Upper lobe of left lung (tissue), 6 donors: Measurements from ENCODE around the gene SHMT1. TPM values are rescaled to one million over a fixed set of nuclear protein-coding genes. Genes with fewer than 3 reads are reported as not detected.
"Not testable (repeated sequence)": the region's sequence is repeated elsewhere in the genome, so short reads cannot be mapped to it uniquely, and the experiment has no call there.

ENCODE experiments used
- ATAC-seq, 2 donors: fragments of 200-7000 bp; cut with Tn5 transposase; one replicate each; pipeline ENCODE4 v1.9.1; 2022; ENCODE audit warnings: mild to moderate bottlenecking in 2 of 2, moderate library complexity in 2 of 2; ENCODE audit not compliant: low FRiP score in 2 of 2
- DNase-seq, 2 donors: peaks; one replicate each; pipeline ENCODE4 v3.0.0-alpha.2; 2019 to 2020
- H3K27ac ChIP-seq, 4 donors: fragments of 200-600 bp; sonication (generic); one replicate each; pipeline ENCODE4 v1.5.1; 2016 to 2019
- H3K27me3 ChIP-seq, 4 donors: fragments of 200-600 bp; sonication (generic); one replicate each; pipeline ENCODE4 v1.5.1; 2017 to 2019
- H3K36me3 ChIP-seq, 4 donors: fragments of 200-600 bp; sonication (generic); one replicate each; pipeline ENCODE4 v1.5.1; 2016 to 2019
- H3K4me1 ChIP-seq, 4 donors: fragments of 200-600 bp; sonication (generic); one replicate each; pipeline ENCODE4 v1.5.1; 2018 to 2019
- H3K4me3 ChIP-seq, 4 donors: fragments of 200-600 bp; sonication (generic); one replicate each; pipeline ENCODE4 v1.5.1; 2017 to 2019; ENCODE audit warnings: mild to moderate bottlenecking in 2 of 4, moderate library complexity in 1 of 4
- H3K9me3 ChIP-seq, 4 donors: fragments of 200-600 bp; sonication (generic); one replicate each; pipeline ENCODE4 v1.5.1; 2018 to 2019
- CTCF ChIP-seq, 6 experiments: fragments of 450-650 bp in 4 of 6; fragments of 200-600 bp in 2 of 6; sonication (generic) in 2 of 6; IDR thresholded peaks; one replicate each; pipeline ENCODE4 v1.5.1; 2016 to 2019; ENCODE audit warnings: antibody characterized with exemption in 6 of 6
- EP300 ChIP-seq, 4 donors: sonication (generic); formaldehyde crosslinking; IDR thresholded peaks; one replicate each; pipeline ENCODE4 v1.5.1; 2017; ENCODE audit warnings: antibody characterized with exemption in 4 of 4, control low read depth in 2 of 4
- POLR2A ChIP-seq, 4 donors: fragments of 450-650 bp; IDR thresholded peaks; one replicate each; pipeline ENCODE4 v1.5.1; 2016 to 2017; ENCODE audit warnings: antibody characterized with exemption in 4 of 4, mild to moderate bottlenecking in 2 of 4
- POLR2AphosphoS5 ChIP-seq, 2 donors: sonication (generic); formaldehyde crosslinking; IDR thresholded peaks; one replicate each; pipeline ENCODE4 v1.5.1; 2017; ENCODE audit warnings: antibody characterized with exemption in 2 of 2
- WGBS, 2 donors: methylation state at CpG; one replicate each; pipeline ENCODE4 v1.1.5; 2017 to 2018; 5-methylcytosine and 5-hydroxymethylcytosine counted together
- total RNA-seq, 6 donors: library from RNA; depleted of rRNA in 4 of 6; stranded (reverse); fragments of >200 nt in 4 of 6; gene quantifications; one replicate each; pipeline versions ENCODE4 v1.1.0 to v1.2.1, GENCODE V29; 2016 to 2021
- donor health status: DM: no; HTN: no; CAD: no; lungs with moderate emphysema.
- donor health status: DM: no; HTN: yes; CAD: no; lungs with severe emphysema.

Gene SHMT1
- total RNA-seq, result 10 to 100 TPM; 27.3 to 54.5 (median 42.5) TPM

GRCh38 chr17:18363101-18364049 is at the start of gene SHMT1:
Gene SHMT1, minus strand, starts transcription at chr17:18363550. Its CDS starts 7,569 bp downstream, at chr17:18355981.
- no peaks in the 10 kb centered on the region for H3K9me3 ChIP-seq
- peaks cover 11 to 20% (median 15%) of the 10 kb centered on the region in 4 donors for H3K4me1 ChIP-seq
- H3K27ac ChIP-seq, result peak within 1 kb of the TSS; percentile 78 to 91 (median 81)
- no peaks in the 10 kb centered on the region for H3K27me3 ChIP-seq
- H3K4me3 ChIP-seq, result peak within 1 kb of the TSS; percentile 80 to 95 (median 88)
- 1% methylated on average over 25 to 34 of the region's 76 CpGs for WGBS, 2 donors
- TF ChIP-seq POLR2A (IDR thresholded peaks at IDR 0.05) (peak in 2 of 4 donors; percentile 41 to 87), POLR2AphosphoS5 (IDR thresholded peaks at IDR 0.05) (peak; percentile 9 to 83), CTCF (IDR thresholded peaks at IDR 0.05) (no peak), EP300 (IDR thresholded peaks at IDR 0.05) (no peak)
- ATAC-seq, result peak; percentile 99 to 100
- DNase-seq, result peak; percentile 98 to 99
- H3K36me3 ChIP-seq, result peaks cover 0 to 12% (median 2%) of the 10 kb centered on the region in 4 donors

- H3K36me3 ChIP-seq, DNase-seq, H3K4me1 ChIP-seq, H3K27me3 ChIP-seq, H3K9me3 ChIP-seq: not testable (repeated sequence)
- H3K4me3 ChIP-seq, result peak overlapping the region in 3 of 4 donors; percentile 47 to 57 (median 49)
- H3K27ac ChIP-seq, result peak overlapping the region in 1 of 4 donors; percentile 76
- WGBS, 2 donors, result no CpG with 5 or more reads among the region's 32 CpGs
- peak; percentile 87 to 93 for ATAC-seq
Observed at GRCh38 chr17:18412001-18412538, 48.7 kb upstream of the SHMT1 start.

- peak overlapping the region; percentile 29 to 57 (median 48) for H3K4me3 ChIP-seq
- H3K27me3 ChIP-seq, DNase-seq, H3K9me3 ChIP-seq, H3K36me3 ChIP-seq, H3K4me1 ChIP-seq: not testable (repeated sequence)
- 1 to 2% methylated on average over 22 to 25 of the region's 25 CpGs for WGBS, 2 donors
- peak; percentile 71 to 89 for ATAC-seq
- H3K27ac ChIP-seq, result peak overlapping the region in 3 of 4 donors; percentile 48 to 76 (median 49)
Observed at GRCh38 chr17:18411377-18411864, 48.1 kb upstream of the SHMT1 start.

- H3K4me3 ChIP-seq, result peak overlapping the region in 2 of 4 donors; percentile 47 to 57
- not testable (repeated sequence) for H3K27me3 ChIP-seq, H3K9me3 ChIP-seq, H3K36me3 ChIP-seq, DNase-seq, H3K4me1 ChIP-seq, H3K27ac ChIP-seq, ATAC-seq
- 11 to 21% methylated on average over 8 to 11 of the region's 11 CpGs for WGBS, 2 donors
Observed at GRCh38 chr17:18410736-18411135, 47.4 kb upstream of the SHMT1 start.

- not testable (repeated sequence) for ATAC-seq, H3K9me3 ChIP-seq, H3K4me1 ChIP-seq, DNase-seq, H3K27ac ChIP-seq, H3K27me3 ChIP-seq, H3K36me3 ChIP-seq, H3K4me3 ChIP-seq
- 49% methylated on average over 6 of the region's 6 CpGs for WGBS, 2 donors
Observed at GRCh38 chr17:18409321-18409720, 46.0 kb upstream of the SHMT1 start.

- not testable (repeated sequence) for ATAC-seq, H3K27me3 ChIP-seq, H3K27ac ChIP-seq, H3K9me3 ChIP-seq, DNase-seq, H3K4me1 ChIP-seq, H3K4me3 ChIP-seq, H3K36me3 ChIP-seq
- 41 to 48% methylated on average over 3 of the region's 3 CpGs for WGBS, 2 donors
Observed at GRCh38 chr17:18408906-18409305, 45.6 kb upstream of the SHMT1 start.

GRCh38 chr17:18403604-18404003 is 40.3 kb upstream of the SHMT1 start:
- not testable (repeated sequence) for ATAC-seq, H3K9me3 ChIP-seq, H3K27ac ChIP-seq, H3K27me3 ChIP-seq, DNase-seq, H3K4me3 ChIP-seq, H3K4me1 ChIP-seq, H3K36me3 ChIP-seq
- no CpG with 5 or more reads among the region's 5 CpGs for WGBS, 2 donors

- DNase-seq, H3K4me3 ChIP-seq, H3K4me1 ChIP-seq, H3K9me3 ChIP-seq, H3K36me3 ChIP-seq, H3K27ac ChIP-seq, H3K27me3 ChIP-seq: not testable (repeated sequence)
- peak in 1 of 2 donors; percentile 26 for ATAC-seq
- WGBS, 2 donors, result 0 to 17% methylated on average over 2 to 3 of the region's 5 CpGs
Observed at GRCh38 chr17:18403166-18403565, 39.8 kb upstream of the SHMT1 start.

GRCh38 chr17:18401872-18402590 is 38.7 kb upstream of the SHMT1 start:
- H3K27me3 ChIP-seq, H3K4me3 ChIP-seq, H3K4me1 ChIP-seq, DNase-seq, H3K9me3 ChIP-seq, H3K27ac ChIP-seq, ATAC-seq, H3K36me3 ChIP-seq: not testable (repeated sequence)
- 55 to 62% methylated on average over 7 of the region's 7 CpGs for WGBS, 2 donors

- not testable (repeated sequence) for H3K36me3 ChIP-seq, H3K4me3 ChIP-seq, H3K4me1 ChIP-seq, DNase-seq, H3K27ac ChIP-seq, H3K27me3 ChIP-seq, H3K9me3 ChIP-seq
- peak; percentile 45 to 56 for ATAC-seq
- 100% methylated on average over 1 of the region's 10 CpGs; no CpG with 5 or more reads in 1 of the 2 donors for WGBS, 2 donors
Observed at GRCh38 chr17:18388728-18389127, 25.4 kb upstream of the SHMT1 start.

GRCh38 chr17:18388266-18388665 is 24.9 kb upstream of the SHMT1 start:
- 71 to 90% methylated on average over 1 to 4 of the region's 4 CpGs for WGBS, 2 donors
- H3K4me3 ChIP-seq, H3K9me3 ChIP-seq, H3K27me3 ChIP-seq, DNase-seq, H3K4me1 ChIP-seq, H3K27ac ChIP-seq, H3K36me3 ChIP-seq: not testable (repeated sequence)
- peak in 1 of 2 donors; percentile 39 for ATAC-seq
